ENCODE measurements around the gene RECK. TPM values are rescaled to one million over a fixed set of nuclear protein-coding genes. Genes with fewer than 3 reads are reported as not detected.
"Not testable (repeated sequence)": the region's sequence is repeated elsewhere in the genome, so short reads cannot be mapped to it uniquely, and the experiment has no call there.

The RECK gene
- total and polyA plus RNA-seq, 2 experiments from 2014 or later, result 8.1 to 11.6 TPM

GRCh38 chr9:36129139-36129538 is 92.4 kb downstream of the RECK start:
- Histone ChIP-seq H2AFZ (no peak overlapping the region), H3K27ac (ENCODE audit: low read depth) (no peak overlapping the region), H3K27me3 (ENCODE audit: insufficient read depth) (peaks cover 30% of the 10 kb centered on the region), H3K4me2 (no peak overlapping the region), H3K4me3 (no peak overlapping the region), H3K79me2 (replicated peaks; ENCODE audit: insufficient read depth) (no peaks in the 10 kb centered on the region), H3K36me3 (ENCODE audit: insufficient read depth) (no peaks in the 10 kb centered on the region), H3K9me2 (ENCODE audit: insufficient read depth) (no peaks in the 10 kb centered on the region), H4K20me1 (replicated peaks; ENCODE audit: insufficient read depth) (no peaks in the 10 kb centered on the region; the same call in 1 of the 2 replicates), H3F3A (replicated peaks; ENCODE audit: low read depth) (no peaks in the 10 kb centered on the region), H3K4me1 (ENCODE audit: insufficient read depth) (peaks cover 8% of the 10 kb centered on the region)
- Mint-ChIP-seq H3K27me3 (ENCODE audit: insufficient read depth, low read depth, poor library complexity) (peaks cover 20% of the 10 kb centered on the region), H3K9me3 (no peaks in the 10 kb centered on the region), H3K27ac (no peak overlapping the region), H3K36me3 (ENCODE audit: low read depth) (no peaks in the 10 kb centered on the region), H3K4me1 (peaks cover 8% of the 10 kb centered on the region; the same call in 2 of the 3 replicates), H3K4me3 (no peak overlapping the region)
- TF ChIP-seq ZNF331 (CRISPR knock-in tag; IDR thresholded peaks at IDR 0.05; ENCODE audit: low read depth) (no peak), ETS1 (IDR thresholded peaks at IDR 0.05) (no peak), EZH2phosphoT487 (IDR thresholded peaks at IDR 0.05; ENCODE audit: unreplicated experiment) (no peak), EZH2 (IDR thresholded peaks at IDR 0.05; ENCODE audit: low read depth, unreplicated experiment) (no peak), ZNF462 (CRISPR knock-in tag; IDR thresholded peaks at IDR 0.05) (no peak), REST (IDR thresholded peaks at IDR 0.05; ENCODE audit: unreplicated experiment) (no peak)
- no peak for ATAC-seq
- DNase-seq (ENCODE audit: low spot score), result no peak

- H2AFZ ChIP-seq; H3K27ac Mint-ChIP-seq; ATAC-seq; H3K36me3 Mint-ChIP-seq (ENCODE audit: low read depth); DNase-seq (ENCODE audit: low spot score); H4K20me1 ChIP-seq (replicated peaks; ENCODE audit: insufficient read depth); H3K9me2 ChIP-seq (ENCODE audit: insufficient read depth); H3K79me2 ChIP-seq (replicated peaks; ENCODE audit: insufficient read depth); H3F3A ChIP-seq (replicated peaks; ENCODE audit: low read depth); H3K27ac ChIP-seq (ENCODE audit: low read depth); H3K9me3 Mint-ChIP-seq; H3K4me3 Mint-ChIP-seq; H3K36me3 ChIP-seq (ENCODE audit: insufficient read depth): not testable (repeated sequence)
- Histone ChIP-seq H3K4me1 (ENCODE audit: insufficient read depth) (peaks cover 19% of the 10 kb centered on the region), H3K27me3 (ENCODE audit: insufficient read depth) (peaks cover 52% of the 10 kb centered on the region), H3K4me3 (peak overlapping the region; percentile 36; the same call in 1 of the 2 replicates), H3K4me2 (0 out of 2 replicates have a peak overlapping the region, but pooled peaks have one; percentile 72)
- Mint-ChIP-seq H3K4me1 (peaks cover 19% of the 10 kb centered on the region), H3K27me3 (ENCODE audit: insufficient read depth, low read depth, poor library complexity) (peaks cover 40% of the 10 kb centered on the region)
Observed at GRCh38 chr9:36131666-36132065, 95.0 kb downstream of the RECK start.
